ENCODE data around the gene DBF4B.
"Not testable (repeated sequence)": the region's sequence is repeated elsewhere in the genome, so short reads cannot be mapped to it uniquely, and the experiment has no call there.

The DBF4B gene

GRCh38 chr17:44690746-44691306, 17.6 kb upstream of the DBF4B start:
- not testable (repeated sequence) for H3K36me3 ChIP-seq (ENCODE audit: low read depth); H3K4me3 ChIP-seq (ENCODE audit: severe bottlenecking); DNase-seq (ENCODE audit: low spot score); H3K9me3 ChIP-seq (ENCODE audit: severe bottlenecking); H3K27me3 ChIP-seq (ENCODE audit: insufficient read depth, poor library complexity, severe bottlenecking); ATAC-seq (ENCODE audit: low read depth); H3K4me1 ChIP-seq (ENCODE audit: insufficient read depth, poor library complexity, severe bottlenecking)
- peak; percentile 35 for TF ChIP-seq CTCF (IDR thresholded peaks at IDR 0.05; ENCODE audit: poor library complexity, severe bottlenecking)
- peak overlapping the region; percentile 62 for H3K27ac ChIP-seq (ENCODE audit: poor library complexity, severe bottlenecking)

- ATAC-seq (ENCODE audit: low read depth) = no peak
- TF ChIP-seq CTCF (IDR thresholded peaks at IDR 0.05; ENCODE audit: poor library complexity, severe bottlenecking) = no peak
- no peaks in the 10 kb centered on the region for H3K36me3 ChIP-seq (ENCODE audit: low read depth)
Measured at GRCh38 chr17:44693609-44694008, 14.9 kb upstream of the DBF4B start.

GRCh38 chr17:44700288-44700687, 8.2 kb upstream of the DBF4B start:
- not testable (repeated sequence) for H3K4me1 ChIP-seq (ENCODE audit: insufficient read depth, poor library complexity, severe bottlenecking); ATAC-seq (ENCODE audit: low read depth); H3K4me3 ChIP-seq (ENCODE audit: severe bottlenecking); H3K27ac ChIP-seq (ENCODE audit: poor library complexity, severe bottlenecking); H3K36me3 ChIP-seq (ENCODE audit: low read depth); H3K9me3 ChIP-seq (ENCODE audit: severe bottlenecking); DNase-seq (ENCODE audit: low spot score); H3K27me3 ChIP-seq (ENCODE audit: insufficient read depth, poor library complexity, severe bottlenecking)

More at GRCh38 chr17:44693609-44694008, 14.9 kb upstream of the DBF4B start:
- Histone ChIP-seq H3K27me3 (ENCODE audit: insufficient read depth, poor library complexity, severe bottlenecking) (no peaks in the 10 kb centered on the region), H3K4me1 (ENCODE audit: insufficient read depth, poor library complexity, severe bottlenecking) (peaks cover under 1% of the 10 kb centered on the region), H3K9me3 (ENCODE audit: severe bottlenecking) (no peaks in the 10 kb centered on the region), H3K27ac (ENCODE audit: poor library complexity, severe bottlenecking) (no peak overlapping the region), H3K4me3 (ENCODE audit: severe bottlenecking) (no peak overlapping the region)
- no peak for DNase-seq (ENCODE audit: low spot score)

- peak overlapping the region; percentile 60 for H3K27ac ChIP-seq (ENCODE audit: poor library complexity, severe bottlenecking)
- no peaks in the 10 kb centered on the region for H3K9me3 ChIP-seq (ENCODE audit: severe bottlenecking)
- no peak for TF ChIP-seq CTCF (IDR thresholded peaks at IDR 0.05; ENCODE audit: poor library complexity, severe bottlenecking)
- H3K36me3 ChIP-seq (ENCODE audit: low read depth) = no peaks in the 10 kb centered on the region
- DNase-seq (ENCODE audit: low spot score) (no peak), ATAC-seq (ENCODE audit: low read depth) (no peak)
- peaks cover 8% of the 10 kb centered on the region for H3K4me1 ChIP-seq (ENCODE audit: insufficient read depth, poor library complexity, severe bottlenecking)
- no peaks in the 10 kb centered on the region for H3K27me3 ChIP-seq (ENCODE audit: insufficient read depth, poor library complexity, severe bottlenecking)
- H3K4me3 ChIP-seq (ENCODE audit: severe bottlenecking) = peak overlapping the region; percentile 70
Measured at GRCh38 chr17:44707755-44708400, 587 bp upstream of the DBF4B start.

- ATAC-seq (ENCODE audit: low read depth) (no peak), DNase-seq (ENCODE audit: low spot score) (no peak)
- TF ChIP-seq CTCF (IDR thresholded peaks at IDR 0.05; ENCODE audit: poor library complexity, severe bottlenecking) = no peak
- Histone ChIP-seq H3K9me3 (ENCODE audit: severe bottlenecking) (no peaks in the 10 kb centered on the region), H3K36me3 (ENCODE audit: low read depth) (peaks cover 57% of the 10 kb centered on the region), H3K27me3 (ENCODE audit: insufficient read depth, poor library complexity, severe bottlenecking) (no peaks in the 10 kb centered on the region), H3K4me1 (ENCODE audit: insufficient read depth, poor library complexity, severe bottlenecking) (no peaks in the 10 kb centered on the region), H3K27ac (ENCODE audit: poor library complexity, severe bottlenecking) (no peak overlapping the region), H3K4me3 (ENCODE audit: severe bottlenecking) (no peak overlapping the region)
Measured at GRCh38 chr17:44719444-44719843, 11.0 kb downstream of the DBF4B start.
